ENCODE data around the gene RHOF. TPM values are rescaled to one million over a fixed set of nuclear protein-coding genes. Genes with fewer than 3 reads are reported as not detected.

The RHOF gene
- total and polyA plus RNA-seq, 2 of the 13 experiments (the other 11 are each of a cell fraction or from before 2014, with no cell fraction given): 14.6 to 32.2 TPM

- TF ChIP-seq FUBP1 (CRISPR knock-in tag; IDR thresholded peaks at IDR 0.05; ENCODE audit: borderline replicate concordance) (no peak), ZNF709 (CRISPR knock-in tag; IDR thresholded peaks at IDR 0.05) (no peak; the same call in 1 of the 2 replicates), ZSCAN29 (CRISPR knock-in tag; conservative IDR thresholded peaks at IDR 0.05) (no peak), MATR3 (CRISPR knock-in tag; IDR thresholded peaks at IDR 0.05) (no peak), MED1 (CRISPR knock-in tag; IDR thresholded peaks at IDR 0.05) (peak; percentile 30), SNAPC2 (CRISPR knock-in tag; IDR thresholded peaks at IDR 0.05) (peak; percentile 76; the same call in 1 of the 2 replicates), CSRNP2 (CRISPR knock-in tag; conservative IDR thresholded peaks at IDR 0.05; ENCODE audit: low read depth) (no peak), ZNF775 (CRISPR knock-in tag; IDR thresholded peaks at IDR 0.05; ENCODE audit: borderline replicate concordance) (no peak), RNF2 (conservative IDR thresholded peaks at IDR 0.05; ENCODE audit: low read depth) (no peak), GRHL1 (CRISPR knock-in tag; conservative IDR thresholded peaks at IDR 0.05) (no peak), SMAD9 (CRISPR knock-in tag; IDR thresholded peaks at IDR 0.05) (no peak), MEIS2 (CRISPR knock-in tag; IDR thresholded peaks at IDR 0.05) (no peak), SRSF9 (IDR thresholded peaks at IDR 0.05; ENCODE audit: borderline replicate concordance, insufficient read depth, low read depth, low read length, poor library complexity, severe bottlenecking) (no peak)
- TF ChIP-seq, protein P1, sequence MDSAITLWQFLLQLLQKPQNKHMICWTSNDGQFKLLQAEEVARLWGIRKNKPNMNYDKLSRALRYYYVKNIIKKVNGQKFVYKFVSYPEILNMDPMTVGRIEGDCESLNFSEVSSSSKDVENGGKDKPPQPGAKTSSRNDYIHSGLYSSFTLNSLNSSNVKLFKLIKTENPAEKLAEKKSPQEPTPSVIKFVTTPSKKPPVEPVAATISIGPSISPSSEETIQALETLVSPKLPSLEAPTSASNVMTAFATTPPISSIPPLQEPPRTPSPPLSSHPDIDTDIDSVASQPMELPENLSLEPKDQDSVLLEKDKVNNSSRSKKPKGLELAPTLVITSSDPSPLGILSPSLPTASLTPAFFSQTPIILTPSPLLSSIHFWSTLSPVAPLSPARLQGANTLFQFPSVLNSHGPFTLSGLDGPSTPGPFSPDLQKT (CRISPR knock-in tag; IDR thresholded peaks at IDR 0.05; ENCODE audit: borderline replicate concordance): no peak
- TF ChIP-seq, protein P2, sequence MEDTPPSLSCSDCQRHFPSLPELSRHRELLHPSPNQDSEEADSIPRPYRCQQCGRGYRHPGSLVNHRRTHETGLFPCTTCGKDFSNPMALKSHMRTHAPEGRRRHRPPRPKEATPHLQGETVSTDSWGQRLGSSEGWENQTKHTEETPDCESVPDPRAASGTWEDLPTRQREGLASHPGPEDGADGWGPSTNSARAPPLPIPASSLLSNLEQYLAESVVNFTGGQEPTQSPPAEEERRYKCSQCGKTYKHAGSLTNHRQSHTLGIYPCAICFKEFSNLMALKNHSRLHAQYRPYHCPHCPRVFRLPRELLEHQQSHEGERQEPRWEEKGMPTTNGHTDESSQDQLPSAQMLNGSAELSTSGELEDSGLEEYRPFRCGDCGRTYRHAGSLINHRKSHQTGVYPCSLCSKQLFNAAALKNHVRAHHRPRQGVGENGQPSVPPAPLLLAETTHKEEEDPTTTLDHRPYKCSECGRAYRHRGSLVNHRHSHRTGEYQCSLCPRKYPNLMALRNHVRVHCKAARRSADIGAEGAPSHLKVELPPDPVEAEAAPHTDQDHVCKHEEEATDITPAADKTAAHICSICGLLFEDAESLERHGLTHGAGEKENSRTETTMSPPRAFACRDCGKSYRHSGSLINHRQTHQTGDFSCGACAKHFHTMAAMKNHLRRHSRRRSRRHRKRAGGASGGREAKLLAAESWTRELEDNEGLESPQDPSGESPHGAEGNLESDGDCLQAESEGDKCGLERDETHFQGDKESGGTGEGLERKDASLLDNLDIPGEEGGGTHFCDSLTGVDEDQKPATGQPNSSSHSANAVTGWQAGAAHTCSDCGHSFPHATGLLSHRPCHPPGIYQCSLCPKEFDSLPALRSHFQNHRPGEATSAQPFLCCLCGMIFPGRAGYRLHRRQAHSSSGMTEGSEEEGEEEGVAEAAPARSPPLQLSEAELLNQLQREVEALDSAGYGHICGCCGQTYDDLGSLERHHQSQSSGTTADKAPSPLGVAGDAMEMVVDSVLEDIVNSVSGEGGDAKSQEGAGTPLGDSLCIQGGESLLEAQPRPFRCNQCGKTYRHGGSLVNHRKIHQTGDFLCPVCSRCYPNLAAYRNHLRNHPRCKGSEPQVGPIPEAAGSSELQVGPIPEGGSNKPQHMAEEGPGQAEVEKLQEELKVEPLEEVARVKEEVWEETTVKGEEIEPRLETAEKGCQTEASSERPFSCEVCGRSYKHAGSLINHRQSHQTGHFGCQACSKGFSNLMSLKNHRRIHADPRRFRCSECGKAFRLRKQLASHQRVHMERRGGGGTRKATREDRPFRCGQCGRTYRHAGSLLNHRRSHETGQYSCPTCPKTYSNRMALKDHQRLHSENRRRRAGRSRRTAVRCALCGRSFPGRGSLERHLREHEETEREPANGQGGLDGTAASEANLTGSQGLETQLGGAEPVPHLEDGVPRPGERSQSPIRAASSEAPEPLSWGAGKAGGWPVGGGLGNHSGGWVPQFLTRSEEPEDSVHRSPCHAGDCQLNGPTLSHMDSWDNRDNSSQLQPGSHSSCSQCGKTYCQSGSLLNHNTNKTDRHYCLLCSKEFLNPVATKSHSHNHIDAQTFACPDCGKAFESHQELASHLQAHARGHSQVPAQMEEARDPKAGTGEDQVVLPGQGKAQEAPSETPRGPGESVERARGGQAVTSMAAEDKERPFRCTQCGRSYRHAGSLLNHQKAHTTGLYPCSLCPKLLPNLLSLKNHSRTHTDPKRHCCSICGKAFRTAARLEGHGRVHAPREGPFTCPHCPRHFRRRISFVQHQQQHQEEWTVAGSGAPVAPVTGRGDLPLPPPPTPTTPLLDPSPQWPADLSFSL (CRISPR knock-in tag; IDR thresholded peaks at IDR 0.05): no peak
These were observed 9.6 kb upstream of the RHOF start (continued) for GRCh38 chr12:121802843-121803698.

Data from HepG2 (cell line).